AML-193 (cell line): ENCODE results near the gene NLRP9.
A peak's percentile ranks its signal among the peaks of the same experiment; 100 is the strongest.

Source experiments
- DNase-seq, 2 experiments: peaks; one replicate each; lab custom pipeline; 2025; lab: John Stamatoyannopoulos, UW

NLRP9 gene

DNA sequence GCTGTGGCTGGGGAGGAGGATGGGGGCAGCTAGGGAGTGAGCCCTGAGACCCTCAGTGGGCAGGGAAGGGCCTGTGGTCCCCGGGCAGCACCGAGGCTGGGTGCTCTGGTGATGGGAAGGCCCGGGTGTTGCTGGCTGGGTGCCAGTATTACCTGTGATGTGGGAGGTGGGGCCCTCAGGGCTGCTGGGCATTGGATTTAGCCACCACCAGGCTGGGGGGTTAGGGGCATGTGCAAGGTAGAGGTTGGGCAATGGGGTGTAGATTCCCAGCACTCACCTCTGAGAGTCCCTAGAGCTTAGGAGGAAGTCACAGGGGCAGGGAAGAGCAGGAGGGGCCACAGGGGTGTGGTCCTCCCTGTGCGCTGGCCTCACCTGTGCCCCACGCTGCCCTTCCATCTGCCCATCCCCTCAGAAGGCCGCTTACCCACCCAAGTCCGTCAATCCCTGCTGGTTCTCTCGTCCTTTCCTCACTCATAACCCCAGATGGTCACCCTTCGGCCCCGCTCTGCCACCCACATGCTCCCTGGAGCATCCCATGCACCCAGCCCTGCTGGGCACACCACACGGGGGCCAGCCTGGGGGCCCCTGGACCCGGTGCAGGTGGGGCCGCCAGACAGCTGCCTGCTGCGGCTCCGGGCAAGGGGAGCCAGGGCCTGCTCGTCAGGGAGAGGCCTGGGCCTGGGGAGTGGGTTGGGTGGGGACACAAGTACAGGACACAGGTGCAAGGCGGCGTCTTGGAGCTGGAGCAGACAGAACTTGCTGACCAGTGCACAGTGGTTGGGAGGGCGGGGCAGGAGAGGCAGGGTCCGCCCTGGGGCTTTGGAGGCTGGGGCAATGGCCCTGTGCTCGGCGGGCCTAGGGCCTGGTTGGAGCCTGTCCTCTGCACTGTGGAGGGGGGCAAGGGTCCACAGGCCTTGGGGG is 50.7 kb downstream of the NLRP9 start:
- DNase-seq: no peak

DNA sequence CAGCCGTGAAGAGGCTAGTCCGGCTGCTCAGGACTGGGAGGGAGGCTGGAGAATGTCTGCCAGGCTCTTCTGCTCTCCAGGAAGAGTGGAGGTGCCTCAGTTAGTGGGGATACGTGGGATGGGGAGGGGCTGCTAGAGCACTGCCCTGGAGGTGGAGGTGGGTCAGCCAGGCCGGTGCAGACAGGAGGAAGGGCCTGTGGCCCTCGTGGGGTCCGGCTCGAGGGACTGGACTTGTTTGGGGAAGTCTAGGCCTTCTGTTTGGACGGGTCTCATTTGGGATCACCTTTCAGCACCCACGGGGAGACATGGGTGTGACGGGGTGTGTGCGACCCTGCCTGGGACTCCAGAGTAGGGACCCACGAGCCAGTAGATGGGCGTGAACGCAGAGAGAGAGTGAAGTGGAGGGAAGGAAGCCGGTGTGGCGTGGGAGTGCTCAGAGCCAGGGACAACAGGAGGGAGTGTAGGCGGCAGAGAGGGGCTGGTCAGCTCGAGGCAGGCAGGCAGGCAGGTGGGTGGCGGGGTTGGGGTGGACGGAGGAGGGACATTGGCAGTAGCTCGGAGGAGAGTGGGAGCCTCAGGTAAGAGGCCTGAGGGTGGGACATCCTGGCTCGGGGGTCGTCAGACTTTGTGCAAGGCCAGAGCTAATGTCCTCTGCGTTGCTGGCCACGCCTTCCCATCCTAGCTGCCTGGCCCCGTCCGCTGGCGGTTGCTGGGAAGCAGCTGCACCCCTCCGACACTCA is 51.7 kb downstream of the NLRP9 start:
- DNase-seq: no peak

GRCh38 chr19:55685776-55686175 is 52.4 kb downstream of the NLRP9 start:
- DNase-seq: no peak

DNA sequence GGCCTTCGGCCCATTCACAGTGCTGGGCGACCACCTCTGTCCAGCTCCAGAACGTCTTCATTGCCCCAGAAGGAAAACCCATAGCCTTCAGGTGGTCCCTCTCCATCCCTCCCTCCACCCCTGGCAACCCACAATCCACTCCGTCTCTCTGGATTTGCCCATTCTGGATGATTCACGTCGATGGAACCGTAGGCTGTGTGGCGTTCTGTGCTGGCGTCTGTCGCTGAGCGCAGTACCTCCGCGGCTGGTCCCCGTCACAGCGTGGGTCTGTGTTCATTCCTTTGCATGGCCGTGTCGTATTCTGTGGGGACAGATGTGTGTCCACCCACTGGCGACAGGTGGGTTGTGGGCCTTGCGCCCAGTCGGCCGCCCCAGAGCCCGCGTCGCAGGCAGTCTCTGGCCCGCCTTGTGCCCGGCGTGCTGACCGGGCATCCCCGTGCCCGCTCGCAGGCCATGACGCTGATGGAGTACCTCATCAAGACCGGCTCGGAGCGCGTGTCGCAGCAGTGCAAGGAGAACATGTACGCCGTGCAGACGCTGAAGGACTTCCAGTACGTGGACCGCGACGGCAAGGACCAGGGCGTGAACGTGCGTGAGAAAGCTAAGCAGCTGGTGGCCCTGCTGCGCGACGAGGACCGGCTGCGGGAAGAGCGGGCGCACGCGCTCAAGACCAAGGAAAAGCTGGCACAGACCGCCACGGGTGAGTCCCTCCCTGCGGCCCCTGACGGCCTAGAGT is 53.1 kb downstream of the NLRP9 start:
- no peak for DNase-seq

DNA sequence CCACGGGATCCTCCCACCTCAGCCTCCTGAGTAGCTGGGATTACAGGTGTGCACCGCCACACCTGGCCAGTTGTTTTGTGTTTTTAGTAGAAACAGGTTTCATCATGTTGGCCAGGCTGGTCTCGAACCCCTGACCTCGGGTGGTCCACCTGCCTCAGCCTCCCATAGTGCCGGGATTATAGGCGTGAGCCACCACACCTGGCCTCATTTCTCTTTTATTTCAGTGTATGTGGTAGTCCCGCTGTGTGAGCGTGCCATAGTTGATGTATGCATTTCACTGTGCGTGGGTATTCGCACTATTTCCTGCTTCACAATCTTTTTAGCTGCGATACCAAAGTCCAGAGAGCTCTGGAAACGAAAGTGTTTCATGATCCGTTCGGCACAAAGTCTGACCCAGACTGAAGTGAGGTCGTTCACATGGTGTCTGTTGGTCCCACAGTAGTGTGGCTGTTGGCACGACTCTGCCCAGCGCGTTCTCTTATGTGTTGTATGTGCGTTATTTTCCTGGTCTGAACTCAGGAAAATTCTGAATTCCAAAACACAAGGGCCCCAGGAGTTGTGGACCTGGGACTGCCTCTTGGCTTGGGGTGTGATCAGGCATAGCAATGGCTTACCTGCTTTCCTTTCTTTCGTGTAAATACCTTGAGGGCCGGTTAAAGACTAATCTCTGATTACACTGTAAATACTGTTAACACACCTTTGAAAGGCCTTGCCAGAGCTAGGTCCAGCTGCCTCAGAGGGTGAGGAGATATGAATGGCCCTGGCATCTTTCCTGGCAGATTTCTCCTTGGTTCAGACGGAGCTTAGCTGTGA is 54.5 kb downstream of the NLRP9 start:
- DNase-seq: no peak

DNA sequence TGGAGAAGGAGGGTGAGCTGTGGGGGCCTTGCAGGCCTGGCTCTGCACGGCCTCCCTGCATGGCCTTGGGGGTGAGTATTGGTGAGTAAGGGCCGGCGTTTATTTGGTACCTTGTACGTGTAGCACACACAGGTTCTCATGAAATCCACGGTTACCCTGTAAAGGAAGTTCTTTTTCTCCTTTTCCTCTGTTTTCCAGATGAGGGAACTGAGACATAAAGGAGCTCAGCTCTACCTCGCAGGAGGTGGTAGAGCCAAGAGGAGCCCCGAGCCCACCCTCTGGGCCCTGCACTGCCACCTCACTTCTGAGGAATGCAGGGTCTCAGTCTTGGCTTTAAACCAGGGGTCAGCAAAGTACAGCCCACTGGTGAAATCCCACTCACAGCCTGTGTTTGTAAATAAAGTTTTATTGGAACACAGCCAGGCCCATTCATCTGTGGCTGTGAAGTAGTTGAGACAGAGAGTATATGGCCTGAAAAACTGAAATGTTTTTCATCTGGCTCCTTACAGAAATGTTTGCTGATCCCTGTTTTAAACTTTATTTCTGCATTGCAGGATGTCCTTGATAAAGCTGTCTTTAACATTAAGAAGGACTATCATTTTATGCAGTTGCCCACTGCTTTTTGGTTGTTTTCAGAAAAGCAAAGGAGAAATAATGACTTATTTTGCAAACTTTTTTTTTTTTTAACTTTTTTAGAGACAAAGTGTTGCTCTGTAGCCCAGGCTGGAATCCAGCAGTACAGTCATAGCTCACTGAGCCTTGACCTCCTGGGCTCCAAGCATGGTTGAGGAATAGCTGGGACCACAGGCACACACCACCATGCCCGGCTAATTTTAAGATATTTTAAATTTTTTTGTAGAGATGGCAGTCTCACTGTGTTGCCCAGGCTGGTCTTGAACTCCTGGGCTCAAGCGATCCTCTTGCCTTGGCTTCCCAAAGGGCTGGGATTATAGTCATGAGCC is 56.8 kb downstream of the NLRP9 start:
- no peak for DNase-seq

GRCh38 chr19:55680339-55681130 is 57.7 kb downstream of the NLRP9 start:
- DNase-seq: no peak

DNA sequence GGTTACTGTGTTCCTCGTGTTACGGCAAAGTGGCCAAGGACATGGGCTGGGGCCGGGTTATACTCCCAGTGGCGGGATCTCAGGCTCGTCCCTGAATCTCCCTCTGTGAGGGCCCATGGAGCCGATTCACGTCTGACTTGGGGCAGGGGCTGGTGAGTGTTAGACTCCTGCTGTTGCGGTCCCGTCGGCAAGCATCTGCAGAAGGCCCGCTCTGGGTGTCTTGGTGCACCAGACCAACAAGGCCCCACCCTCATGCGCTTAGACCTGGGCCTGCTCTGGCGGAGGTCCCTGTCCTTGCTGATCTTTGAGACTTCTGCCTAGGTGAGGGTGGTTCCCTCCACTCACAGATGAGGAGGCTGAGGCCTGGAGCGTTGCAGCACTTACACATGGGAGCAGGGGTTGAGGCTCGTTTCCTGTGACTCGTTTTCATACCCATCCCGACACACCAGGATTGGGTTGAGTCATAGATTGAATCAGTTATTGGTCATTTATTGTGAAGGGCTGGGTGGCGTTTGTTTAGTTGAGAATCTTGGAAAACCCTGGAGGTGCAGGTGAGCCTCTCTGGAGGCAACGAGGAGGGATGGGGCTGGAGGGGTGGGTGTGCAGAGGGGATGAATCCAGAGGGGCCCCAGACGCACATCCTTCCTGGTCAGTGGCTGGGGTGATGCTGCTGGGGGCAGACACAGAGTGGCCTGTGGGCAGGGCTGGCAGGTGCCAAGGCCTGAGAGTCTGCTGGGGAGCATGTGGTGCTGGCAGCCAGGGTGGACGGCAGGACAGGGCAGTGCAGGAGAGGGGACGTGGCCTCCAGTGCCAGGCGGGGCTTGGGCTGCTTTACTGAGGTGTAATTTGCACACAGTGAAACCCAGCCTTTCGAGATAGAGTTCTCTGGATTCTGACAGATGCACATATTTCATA is 58.6 kb downstream of the NLRP9 start:
- DNase-seq: no peak

DNA sequence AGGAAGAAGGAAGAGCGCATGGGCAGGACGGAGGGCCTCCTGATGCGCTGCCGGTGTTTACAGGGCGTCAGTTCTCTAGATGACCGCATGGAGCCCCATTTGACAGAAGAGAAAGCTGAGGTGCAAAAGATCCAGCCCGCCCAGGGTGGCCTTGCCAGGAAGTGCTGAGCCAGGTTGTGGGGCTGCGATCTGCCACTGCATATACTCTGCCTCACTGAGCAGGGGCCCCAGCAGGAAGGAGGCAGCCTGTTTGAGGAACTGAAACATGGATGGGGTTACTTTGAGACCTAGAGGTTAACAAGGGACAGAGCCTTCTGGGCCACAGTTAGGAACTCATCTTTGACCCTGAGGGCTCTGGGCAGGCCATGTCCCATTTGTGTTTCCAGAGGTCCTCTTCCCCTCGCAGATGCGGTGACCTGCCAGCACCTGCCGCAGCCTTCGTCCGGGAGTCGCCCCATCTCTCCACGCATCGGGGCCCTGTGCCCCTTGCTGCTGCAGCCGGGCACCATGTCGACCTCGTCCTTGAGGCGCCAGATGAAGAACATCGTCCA is 60.0 kb downstream of the NLRP9 start:
- DNase-seq: no peak

- DNase-seq: no peak
Observed at GRCh38 chr19:55677572-55678028, 60.6 kb downstream of the NLRP9 start.

- DNase-seq: no peak
Observed at GRCh38 chr19:55676889-55677505, 61.2 kb downstream of the NLRP9 start.

DNA sequence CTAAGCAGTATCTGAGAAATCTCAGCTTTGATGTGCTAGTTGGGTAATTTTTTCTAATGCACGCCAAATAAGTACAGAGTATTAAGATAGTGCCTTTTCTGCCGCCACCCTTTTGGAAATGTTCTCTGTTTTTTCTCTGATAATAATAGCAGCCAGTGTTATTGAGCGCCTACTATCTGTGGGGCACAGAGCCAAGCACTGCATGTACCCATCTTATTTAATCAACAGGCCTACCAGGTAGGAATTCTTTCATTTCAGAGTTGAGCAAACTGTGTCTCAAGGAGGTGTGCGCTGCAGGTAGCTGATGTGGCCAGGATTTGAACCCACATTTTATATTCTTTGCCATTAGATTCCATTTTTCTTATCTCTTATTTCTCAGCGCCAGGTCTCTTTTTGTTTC is 61.8 kb downstream of the NLRP9 start:
- DNase-seq: no peak

DNA sequence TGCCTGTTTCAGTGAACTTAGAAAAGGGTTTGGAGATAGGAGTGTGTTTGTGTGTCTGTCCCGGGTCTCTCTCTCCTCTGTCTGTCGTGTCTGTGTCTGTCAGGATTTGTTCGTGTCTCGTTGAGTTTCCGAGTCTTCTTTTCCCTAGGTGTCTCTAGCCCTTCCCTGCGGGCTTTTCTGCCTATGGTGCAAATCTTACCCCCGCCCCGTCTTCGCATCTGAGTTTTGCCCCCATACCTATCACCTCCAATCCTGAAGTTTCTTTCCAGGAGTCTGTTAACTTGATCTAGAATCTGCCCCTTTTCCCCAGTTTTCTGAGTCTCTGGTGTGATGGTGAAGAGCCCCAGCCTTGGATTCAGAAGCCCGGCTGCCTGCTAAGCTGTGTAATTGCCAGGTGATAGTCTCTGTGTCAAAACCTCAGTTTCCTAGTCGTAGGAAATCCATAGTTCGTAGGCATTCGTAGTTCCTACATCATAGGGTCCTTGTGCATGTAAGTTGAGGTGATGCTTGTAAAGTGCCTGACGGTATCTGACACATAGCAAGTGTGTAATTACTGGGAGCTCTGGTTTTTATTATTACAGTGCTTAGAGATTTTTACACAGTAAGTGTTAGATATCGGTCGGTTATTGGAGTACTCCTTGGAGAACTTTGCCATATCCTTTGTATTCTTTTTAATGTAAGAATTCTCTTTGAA is 62.4 kb downstream of the NLRP9 start:
- DNase-seq: no peak

GRCh38 chr19:55674841-55675660 is 63.2 kb downstream of the NLRP9 start, which contains the start of gene EPN1:
EPN1 (plus strand) TSS chr19:55675226; CDS start chr19:55678628, 3,402 bp downstream.
- peak; percentile 80 to 88 for DNase-seq

GRCh38 chr19:55674459-55674840 is 63.8 kb downstream of the NLRP9 start:
- no peak for DNase-seq

DNA sequence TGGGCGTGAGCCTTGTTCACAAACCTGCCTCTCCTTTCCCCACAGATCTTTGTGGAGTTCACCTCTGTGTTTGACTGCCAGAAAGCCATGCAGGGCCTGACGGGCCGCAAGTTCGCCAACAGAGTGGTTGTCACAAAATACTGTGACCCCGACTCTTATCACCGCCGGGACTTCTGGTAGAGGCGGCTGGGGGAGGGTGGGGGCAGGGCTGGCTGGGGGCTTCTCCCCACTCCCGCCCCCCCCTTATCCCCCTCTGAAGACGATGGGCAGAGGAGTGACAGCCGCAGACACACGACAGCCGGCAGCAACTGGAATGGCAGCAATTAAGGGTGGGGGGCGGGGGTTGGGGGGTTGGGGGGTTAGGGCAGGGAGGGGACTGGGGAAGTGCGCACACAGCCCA is 64.3 kb downstream of the NLRP9 start:
- no peak for DNase-seq
